ENCODE measurements around the gene FAM161B.

DNA sequence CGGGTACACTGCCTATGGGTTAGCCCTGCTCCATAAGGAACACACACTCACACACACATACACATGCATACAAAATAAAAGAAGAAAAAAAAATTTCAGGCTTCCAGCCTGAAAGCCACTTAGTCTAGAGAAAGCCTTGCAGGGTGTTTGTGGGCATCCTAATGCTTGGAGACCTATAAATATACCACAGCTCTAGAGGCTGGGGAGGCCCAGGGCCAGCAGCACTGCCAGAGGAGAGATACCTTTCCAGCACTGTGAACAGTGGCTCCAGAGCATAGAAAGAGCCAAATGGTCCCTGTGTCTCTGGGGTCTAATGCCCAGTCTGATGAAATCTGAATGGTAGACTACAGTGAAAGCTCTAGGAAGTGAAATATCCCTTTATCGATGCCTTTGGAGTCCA lies 12.9 kb downstream of the FAM161B start:
- TF ChIP-seq FOSL1 (IDR thresholded peaks at IDR 0.05; ENCODE audit: insufficient read depth, low read depth, low read length) (no peak), MAFK (IDR thresholded peaks at IDR 0.05; ENCODE audit: low read depth, low read length) (no peak)
- TF ChIP-seq, protein P1, sequence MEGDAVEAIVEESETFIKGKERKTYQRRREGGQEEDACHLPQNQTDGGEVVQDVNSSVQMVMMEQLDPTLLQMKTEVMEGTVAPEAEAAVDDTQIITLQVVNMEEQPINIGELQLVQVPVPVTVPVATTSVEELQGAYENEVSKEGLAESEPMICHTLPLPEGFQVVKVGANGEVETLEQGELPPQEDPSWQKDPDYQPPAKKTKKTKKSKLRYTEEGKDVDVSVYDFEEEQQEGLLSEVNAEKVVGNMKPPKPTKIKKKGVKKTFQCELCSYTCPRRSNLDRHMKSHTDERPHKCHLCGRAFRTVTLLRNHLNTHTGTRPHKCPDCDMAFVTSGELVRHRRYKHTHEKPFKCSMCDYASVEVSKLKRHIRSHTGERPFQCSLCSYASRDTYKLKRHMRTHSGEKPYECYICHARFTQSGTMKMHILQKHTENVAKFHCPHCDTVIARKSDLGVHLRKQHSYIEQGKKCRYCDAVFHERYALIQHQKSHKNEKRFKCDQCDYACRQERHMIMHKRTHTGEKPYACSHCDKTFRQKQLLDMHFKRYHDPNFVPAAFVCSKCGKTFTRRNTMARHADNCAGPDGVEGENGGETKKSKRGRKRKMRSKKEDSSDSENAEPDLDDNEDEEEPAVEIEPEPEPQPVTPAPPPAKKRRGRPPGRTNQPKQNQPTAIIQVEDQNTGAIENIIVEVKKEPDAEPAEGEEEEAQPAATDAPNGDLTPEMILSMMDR (IDR thresholded peaks at IDR 0.05; ENCODE audit: control extremely low read depth in 1 of 3, insufficient read depth in 1 of 3, low read depth in 1 of 3, low read length in 3 of 3): no peak
